Measurements from ENCODE around the gene SLC25A51.

DNA sequence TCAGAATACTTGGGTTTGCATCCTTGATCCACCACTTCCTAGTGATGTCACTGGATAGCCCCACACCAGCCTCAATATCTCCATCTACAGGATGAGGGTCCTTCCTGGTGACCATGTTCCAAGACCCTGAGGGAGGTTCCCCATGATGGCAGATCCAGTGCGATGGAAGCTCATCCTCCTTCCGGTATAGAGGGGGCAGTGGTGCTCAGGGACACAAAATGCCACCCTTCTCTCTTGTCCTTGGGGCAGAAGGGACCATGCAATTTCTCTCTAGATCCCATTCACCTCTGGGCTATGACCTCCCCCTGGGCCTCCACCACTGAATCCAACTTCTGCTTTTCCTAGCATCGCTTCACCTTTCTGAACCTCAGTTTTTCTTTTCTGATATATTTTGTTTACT lies 5.4 kb upstream of the SLC25A51 start:
- TF ChIP-seq, protein P1, sequence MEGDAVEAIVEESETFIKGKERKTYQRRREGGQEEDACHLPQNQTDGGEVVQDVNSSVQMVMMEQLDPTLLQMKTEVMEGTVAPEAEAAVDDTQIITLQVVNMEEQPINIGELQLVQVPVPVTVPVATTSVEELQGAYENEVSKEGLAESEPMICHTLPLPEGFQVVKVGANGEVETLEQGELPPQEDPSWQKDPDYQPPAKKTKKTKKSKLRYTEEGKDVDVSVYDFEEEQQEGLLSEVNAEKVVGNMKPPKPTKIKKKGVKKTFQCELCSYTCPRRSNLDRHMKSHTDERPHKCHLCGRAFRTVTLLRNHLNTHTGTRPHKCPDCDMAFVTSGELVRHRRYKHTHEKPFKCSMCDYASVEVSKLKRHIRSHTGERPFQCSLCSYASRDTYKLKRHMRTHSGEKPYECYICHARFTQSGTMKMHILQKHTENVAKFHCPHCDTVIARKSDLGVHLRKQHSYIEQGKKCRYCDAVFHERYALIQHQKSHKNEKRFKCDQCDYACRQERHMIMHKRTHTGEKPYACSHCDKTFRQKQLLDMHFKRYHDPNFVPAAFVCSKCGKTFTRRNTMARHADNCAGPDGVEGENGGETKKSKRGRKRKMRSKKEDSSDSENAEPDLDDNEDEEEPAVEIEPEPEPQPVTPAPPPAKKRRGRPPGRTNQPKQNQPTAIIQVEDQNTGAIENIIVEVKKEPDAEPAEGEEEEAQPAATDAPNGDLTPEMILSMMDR (conservative IDR thresholded peaks at IDR 0.05; ENCODE audit: low read length) = no peak
- no peak for TF ChIP-seq EZH2phosphoT487 (IDR thresholded peaks at IDR 0.05; ENCODE audit: borderline replicate concordance)

All from Loucy (cell line).